Measurements from ENCODE around the gene ALG2. TPM values are rescaled to one million over a fixed set of nuclear protein-coding genes. Genes with fewer than 3 reads are reported as not detected.
"Not testable (repeated sequence)": the region's sequence is repeated elsewhere in the genome, so short reads cannot be mapped to it uniquely, and the experiment has no call there.

Gene ALG2
- total RNA-seq, 1 donor from 2014 or later = 28.3 TPM

GRCh38 chr9:99197124-99197630, 24.6 kb downstream of the ALG2 start:
- DNase-seq (ENCODE audit: low read depth) = no peak

DNA sequence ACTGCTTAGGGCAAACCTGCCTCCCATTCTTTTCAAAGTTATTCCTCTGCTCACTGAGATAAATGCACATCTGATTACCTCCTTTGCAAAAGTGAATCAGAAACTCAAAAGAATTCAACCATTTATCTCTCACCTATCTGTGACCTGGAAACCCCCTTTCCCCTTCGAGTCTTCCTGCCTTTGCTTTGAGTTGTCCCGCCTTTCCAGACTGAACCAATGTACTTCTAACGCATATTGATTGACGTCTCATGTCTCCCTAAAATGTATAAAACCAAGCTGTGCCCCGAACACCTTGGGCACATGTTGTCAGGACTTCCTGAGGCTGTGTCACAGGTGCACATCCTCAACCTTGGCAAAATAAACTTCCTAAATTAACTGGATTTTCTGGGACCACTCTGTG, 25.3 kb downstream of the ALG2 start:
- not testable (repeated sequence) for DNase-seq (ENCODE audit: low read depth)

- DNase-seq (ENCODE audit: low read depth) = no peak
Observed at GRCh38 chr9:99193466-99193821, 28.3 kb downstream of the ALG2 start.

DNA sequence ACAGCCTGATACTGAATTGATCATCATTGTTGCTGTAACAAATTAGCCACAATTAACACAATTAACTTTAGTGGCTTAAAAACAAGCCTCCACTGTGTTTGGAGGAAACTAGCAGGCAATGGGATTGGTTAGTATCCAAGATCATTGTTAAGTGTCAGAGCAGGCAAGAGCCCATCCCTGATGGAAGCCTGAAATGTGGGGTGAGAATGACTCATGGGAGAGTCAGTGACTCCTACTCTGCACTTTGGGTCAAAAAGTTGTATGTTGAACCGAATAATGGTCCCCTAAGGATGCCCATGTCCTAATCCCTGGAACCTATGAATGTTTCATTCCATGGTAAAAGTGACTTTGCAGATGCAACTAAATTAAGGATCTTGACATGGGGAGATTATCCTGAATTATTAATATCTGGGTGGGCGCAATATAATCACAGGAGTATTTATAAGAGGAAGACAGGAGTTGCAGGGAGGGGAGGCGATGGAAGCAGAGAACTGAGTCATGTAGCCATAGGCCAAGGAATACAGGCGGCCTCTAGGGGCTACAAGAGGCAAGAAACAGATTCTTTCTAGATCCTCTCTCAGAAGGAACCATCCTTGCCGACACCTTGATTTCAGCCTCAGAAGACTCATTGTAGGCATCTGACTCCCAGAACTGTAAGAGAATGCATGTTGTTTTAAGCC, 28.8 kb downstream of the ALG2 start:
- no peak for DNase-seq (ENCODE audit: low read depth)

DNA sequence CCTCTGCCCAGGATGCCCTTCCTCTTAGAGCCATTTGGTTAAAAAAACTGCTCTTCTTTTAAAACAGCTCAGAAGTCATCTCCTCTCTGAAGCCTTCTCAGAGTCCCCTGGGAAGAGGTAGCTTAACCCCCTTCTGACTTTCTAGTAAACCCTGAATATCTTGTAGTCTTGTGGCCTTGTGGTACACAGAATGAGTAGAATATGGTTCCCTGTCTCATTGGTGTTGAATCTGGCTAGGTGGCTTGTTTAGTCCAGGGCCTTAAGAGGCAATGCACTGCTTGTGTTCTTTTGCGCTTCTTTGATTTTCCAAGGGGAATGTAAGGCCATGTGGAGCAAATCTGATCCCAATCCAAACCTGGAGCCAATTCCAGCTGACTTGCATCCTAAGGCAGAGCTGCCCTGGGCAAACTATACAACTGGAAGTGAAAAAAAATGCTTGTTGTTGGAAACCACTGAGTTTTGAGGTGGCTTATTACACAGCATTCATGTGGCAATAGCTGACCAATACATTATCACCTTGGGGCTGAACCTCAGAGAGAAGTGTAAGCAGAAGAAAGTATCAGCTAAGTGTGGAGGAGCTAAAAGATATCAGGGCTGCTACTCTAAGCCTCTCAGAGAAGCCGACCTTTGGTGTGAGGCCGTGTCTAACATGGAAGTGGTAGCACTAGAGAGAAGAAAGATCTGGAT, 31.0 kb downstream of the ALG2 start:
- no peak for DNase-seq (ENCODE audit: low read depth)

- no peak for DNase-seq (ENCODE audit: low read depth)
Observed at GRCh38 chr9:99189887-99190596, 31.7 kb downstream of the ALG2 start.

GRCh38 chr9:99189186-99189585, 32.6 kb downstream of the ALG2 start:
- no peak for DNase-seq (ENCODE audit: low read depth)

DNA sequence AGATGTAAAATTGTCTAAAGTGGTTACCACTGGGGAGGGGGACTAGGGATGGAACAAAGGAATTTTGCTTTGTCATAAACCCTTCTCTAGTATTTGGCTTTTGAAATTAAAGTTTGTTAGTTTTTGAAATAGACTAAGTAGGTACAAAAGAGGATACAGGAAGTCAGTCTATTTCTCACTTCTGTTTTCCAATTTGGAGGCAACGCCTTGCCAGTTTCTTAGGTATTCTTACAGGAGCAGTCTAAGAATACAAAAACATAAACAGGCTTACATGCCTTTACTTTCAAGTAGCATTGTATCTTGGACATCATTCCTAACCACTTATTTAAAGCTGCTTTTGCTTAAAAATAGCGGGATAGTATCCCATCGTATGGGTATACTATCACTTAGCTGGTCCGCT, 34.4 kb downstream of the ALG2 start:
- DNase-seq (ENCODE audit: low read depth) = no peak

DNA sequence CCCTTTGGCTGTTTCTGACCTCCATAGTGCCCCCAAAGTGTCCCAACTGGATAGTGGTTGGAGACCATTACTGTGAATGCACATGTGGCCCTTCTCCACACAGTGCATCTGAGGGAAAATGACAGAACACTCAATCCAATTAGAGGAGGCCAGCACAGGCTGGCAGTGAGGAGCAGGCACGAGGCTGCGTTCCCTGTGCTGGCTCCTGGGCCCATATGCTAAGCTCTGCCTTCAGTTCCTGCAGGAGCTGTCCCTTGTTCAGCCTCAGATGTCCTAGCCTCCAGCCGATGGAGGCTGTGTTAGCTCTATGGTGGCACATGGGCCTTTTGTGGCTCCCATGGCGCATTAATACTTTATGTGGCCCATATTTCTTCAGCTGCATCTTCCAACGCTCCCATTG, 35.8 kb downstream of the ALG2 start:
- no peak for DNase-seq (ENCODE audit: low read depth)

- DNase-seq (ENCODE audit: low read depth) = no peak
Observed at GRCh38 chr9:99185348-99185632, 36.5 kb downstream of the ALG2 start.

- DNase-seq (ENCODE audit: low read depth) = peak; percentile 91
Observed at GRCh38 chr9:99184475-99185347, 37.0 kb downstream of the ALG2 start.

DNA sequence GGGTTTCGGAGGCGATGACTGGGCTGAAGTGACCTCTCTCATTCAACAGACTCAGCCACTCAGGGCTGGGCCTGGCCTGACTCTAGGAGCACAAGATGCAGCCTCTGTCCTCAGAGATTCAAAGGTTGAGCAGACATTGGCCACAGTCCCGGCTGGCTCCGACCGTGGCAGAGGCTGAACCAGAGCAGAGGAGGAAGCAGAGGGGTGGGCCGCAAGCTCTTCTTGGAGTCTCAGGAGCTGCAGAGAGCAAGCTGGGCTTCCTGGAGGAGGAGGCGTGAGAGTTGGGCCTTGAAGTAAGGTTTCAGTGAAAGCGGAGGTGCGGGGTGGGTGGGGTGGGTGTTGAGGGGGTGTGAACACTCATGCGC, 37.6 kb downstream of the ALG2 start:
- DNase-seq (ENCODE audit: low read depth) = no peak

GRCh38 chr9:99183616-99184015, 38.1 kb downstream of the ALG2 start:
- DNase-seq (ENCODE audit: low read depth) = no peak

GRCh38 chr9:99182356-99182755, 39.4 kb downstream of the ALG2 start:
- DNase-seq (ENCODE audit: low read depth) = no peak

GRCh38 chr9:99181621-99182020, 40.1 kb downstream of the ALG2 start:
- no peak for DNase-seq (ENCODE audit: low read depth)

- DNase-seq (ENCODE audit: low read depth) = no peak
Observed at GRCh38 chr9:99181206-99181605, 40.5 kb downstream of the ALG2 start.

DNA sequence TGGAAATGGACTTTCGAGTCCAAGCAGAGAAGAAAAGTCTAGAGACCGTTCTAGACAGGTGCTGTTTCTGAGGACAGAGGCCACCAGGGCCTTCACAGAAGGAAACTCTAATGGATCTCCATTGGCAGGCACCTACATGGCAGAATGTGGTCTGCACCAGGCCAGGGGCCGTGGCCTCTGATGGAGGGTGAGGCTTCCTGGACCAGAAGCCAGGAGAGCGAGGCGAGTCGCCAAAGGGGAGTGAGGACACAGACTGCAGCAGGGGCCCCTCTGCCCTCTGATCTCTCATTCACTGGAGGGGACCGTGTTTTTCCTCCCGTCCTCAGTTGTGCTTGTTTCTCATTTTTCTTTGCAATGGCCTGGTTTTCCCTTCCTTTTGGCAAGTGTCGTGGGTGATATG, 41.1 kb downstream of the ALG2 start:
- DNase-seq (ENCODE audit: low read depth) = no peak

DNA sequence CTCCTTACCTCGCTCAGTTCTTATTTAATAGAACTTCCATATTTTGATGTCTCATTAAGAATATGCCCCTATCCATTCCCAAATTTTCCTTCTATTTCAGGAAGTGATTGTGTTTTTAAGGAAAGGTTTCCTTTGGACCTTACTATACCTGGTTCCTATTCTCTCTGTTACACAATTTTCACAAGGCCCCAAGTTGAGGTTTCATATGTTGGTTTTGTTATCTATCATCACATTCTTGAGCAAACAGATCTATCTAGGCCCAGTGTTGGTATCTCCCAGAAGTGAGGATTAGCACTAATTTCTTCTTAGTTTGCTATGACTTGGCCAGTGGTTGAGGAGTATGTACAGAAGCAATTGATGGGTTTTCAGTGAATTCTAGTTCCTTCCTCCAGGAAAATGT, 41.5 kb downstream of the ALG2 start:
- DNase-seq (ENCODE audit: low read depth) = no peak

DNA sequence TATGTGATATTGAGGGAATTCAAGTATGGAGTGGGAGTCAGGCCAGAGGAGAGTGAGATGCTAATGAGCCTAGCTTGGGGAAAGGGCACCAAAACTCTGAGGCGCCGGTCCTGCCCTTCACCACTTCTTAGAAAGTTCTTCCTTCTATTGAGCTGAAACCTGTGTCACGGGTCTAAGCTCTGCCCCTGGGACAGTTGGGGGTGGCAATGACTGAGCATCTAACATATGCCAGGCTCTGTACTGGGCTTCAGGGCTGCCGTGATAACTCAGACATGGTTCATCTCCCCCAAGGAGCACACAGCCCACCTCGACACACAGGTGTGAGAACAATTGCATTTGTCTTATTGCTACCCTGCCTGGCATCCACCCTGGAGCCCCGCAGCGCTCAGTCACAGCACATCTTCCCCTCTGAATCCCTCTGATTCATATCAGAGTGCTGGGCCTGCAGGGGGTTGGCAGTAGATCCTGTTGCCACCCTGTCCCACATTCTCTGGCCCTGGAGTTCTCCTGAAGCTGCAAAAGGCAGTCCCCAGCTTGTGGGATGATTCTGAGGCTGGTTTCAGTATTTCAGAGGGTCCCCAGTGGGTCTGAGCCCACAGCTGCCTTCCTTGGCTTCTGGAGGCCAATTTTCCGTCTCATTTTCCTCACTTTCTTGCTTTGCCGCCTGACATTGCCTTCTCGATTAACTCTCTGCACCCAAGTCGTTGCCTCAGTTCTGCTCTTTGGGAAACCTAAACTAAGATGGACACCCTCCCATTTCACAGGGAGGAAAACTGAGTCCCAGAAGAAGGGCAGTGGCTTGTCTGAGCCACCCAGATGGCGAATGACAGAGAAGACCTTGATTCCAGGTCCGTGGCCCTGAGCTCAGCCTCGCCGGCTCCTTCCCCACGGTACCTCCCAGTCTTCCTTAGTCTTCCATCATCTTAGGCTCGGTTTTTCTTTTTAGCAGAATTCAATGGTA, 42.5 kb downstream of the ALG2 start:
- no peak for DNase-seq (ENCODE audit: low read depth)

GRCh38 chr9:99177576-99178366, 44.0 kb downstream of the ALG2 start:
- no peak for DNase-seq (ENCODE audit: low read depth)

Data from myocyte (in vitro differentiated cells).